Neural progenitor cell (in vitro differentiated cells): Measurements from ENCODE around the gene DOCK11. TPM values are rescaled to one million over a fixed set of nuclear protein-coding genes. Genes with fewer than 3 reads are reported as not detected.

ENCODE experiments used
- DNase-seq: peaks from one replicate; pipeline ENCODE4 v3.0.0-alpha.2; 2016; ENCODE audit warnings: low spot score
- H2AFZ ChIP-seq: fragments of 200-600 bp; sonication (generic); replicated peaks from 2 replicates; pipeline ENCODE4 v1.6.1; 2016; ENCODE audit warnings: antibody characterized with exemption
- H3F3A ChIP-seq: fragments of 200-600 bp; sonication (generic); 2 replicates; pipeline ENCODE4 v1.6.1; 2016; ENCODE audit warnings: antibody characterized with exemption, low read depth
- H3K27ac ChIP-seq: fragments of 200-600 bp; sonication (generic); 2 replicates; pipeline ENCODE4 v1.5.1; 2016; ENCODE audit warnings: mild to moderate bottlenecking
- H3K27me3 ChIP-seq: fragments of 200-600 bp; sonication (generic); 2 replicates; pipeline ENCODE4 v1.6.1; 2016; ENCODE audit warnings: mild to moderate bottlenecking, moderate library complexity
- H3K36me3 ChIP-seq: fragments of 200-600 bp; sonication (generic); 2 replicates; pipeline ENCODE4 v1.5.1; 2016
- H3K4me1 ChIP-seq: fragments of 200-600 bp; sonication (generic); 2 replicates; pipeline ENCODE4 v1.6.1; 2016; ENCODE audit warnings: mixed run types
- H3K4me2 ChIP-seq: fragments of 200-600 bp; sonication (generic); 2 replicates; pipeline ENCODE4 v1.6.1; 2016
- H3K4me3 ChIP-seq: fragments of 200-600 bp; sonication (generic); 2 replicates; pipeline ENCODE4 v1.5.1; 2016
- H3K79me2 ChIP-seq: fragments of 200-600 bp; sonication (generic); 2 replicates; pipeline ENCODE4 v1.6.1; 2016; ENCODE audit warnings: low read depth
- H3K9ac ChIP-seq: fragments of 200-600 bp; sonication (generic); 2 replicates; pipeline ENCODE4 v1.6.1; 2016
- H3K9me3 ChIP-seq: fragments of 200-600 bp; sonication (generic); 2 replicates; pipeline ENCODE4 v1.5.1; 2016; ENCODE audit warnings: low read depth
- H4K20me1 ChIP-seq: fragments of 200-600 bp; sonication (generic); 2 replicates; pipeline ENCODE4 v1.6.1; 2016; ENCODE audit warnings: low read depth
- H3K27ac Mint-ChIP-seq: 3 replicates; pipeline ENCODE4 v1.8.0; 2021; ENCODE audit warnings: mixed read lengths
- H3K27me3 Mint-ChIP-seq: 2 replicates; pipeline ENCODE4 v1.8.0; 2022; ENCODE audit warnings: low read depth, mild to moderate bottlenecking, inconsistent platforms, moderate library complexity, mixed read lengths; ENCODE audit not compliant: insufficient read depth
- H3K36me3 Mint-ChIP-seq: 3 replicates; pipeline ENCODE4 v1.8.0; 2021; ENCODE audit warnings: mixed read lengths
- H3K4me1 Mint-ChIP-seq: 3 replicates; pipeline ENCODE4 v1.8.0; 2021; ENCODE audit warnings: mixed read lengths
- H3K4me3 Mint-ChIP-seq: 3 replicates; pipeline ENCODE4 v1.8.0; 2021; ENCODE audit warnings: mild to moderate bottlenecking, moderate library complexity, mixed read lengths
- H3K9me3 Mint-ChIP-seq: 3 replicates; pipeline ENCODE4 v1.8.0; 2020; ENCODE audit warnings: mixed read lengths
- CTCF ChIP-seq: fragments of 200-600 bp; sonication (generic); IDR thresholded peaks from 2 replicates; pipeline ENCODE4 v1.5.1; 2017; ENCODE audit warnings: antibody characterized with exemption, mild to moderate bottlenecking
- EZH2 ChIP-seq: fragments of 200-600 bp; sonication (generic); IDR thresholded peaks from 2 replicates; pipeline ENCODE4 v1.6.1; 2017; ENCODE audit warnings: antibody characterized with exemption, mild to moderate bottlenecking, moderate library complexity
- EZH2phosphoT487 ChIP-seq: fragments of 200-600 bp; sonication (generic); IDR thresholded peaks from 2 replicates; pipeline ENCODE4 v1.6.1; 2017; ENCODE audit warnings: antibody characterized with exemption
- total RNA-seq: library from RNA; depleted of rRNA; stranded (reverse); fragments of >200 nt; gene quantifications from 2 replicates; pipeline ENCODE4 v1.2.3, GENCODE V29; 2015; ENCODE audit warnings: low replicate concordance

Gene DOCK11
- total RNA-seq, 1 donor from 2014 or later = 20.9 TPM

- Histone ChIP-seq H3K36me3 (no peaks in the 10 kb centered on the region), H3K27ac (no peak overlapping the region), H3K4me2 (no peak overlapping the region), H3K9me3 (peaks cover 3% of the 10 kb centered on the region), H2AFZ (no peak overlapping the region), H3K4me3 (no peak overlapping the region), H3K79me2 (no peaks in the 10 kb centered on the region), H3K9ac (no peak overlapping the region), H4K20me1 (no peaks in the 10 kb centered on the region), H3K27me3 (no peaks in the 10 kb centered on the region), H3F3A (no peaks in the 10 kb centered on the region), H3K4me1 (no peaks in the 10 kb centered on the region)
- H3K9me3 Mint-ChIP-seq = peaks cover 2% of the 10 kb centered on the region
- H3K4me1 Mint-ChIP-seq = peaks cover 2% of the 10 kb centered on the region
- no peak for TF ChIP-seq CTCF
- no peak for TF ChIP-seq EZH2
- no peak for TF ChIP-seq EZH2phosphoT487
- no peak overlapping the region for H3K27ac Mint-ChIP-seq
- DNase-seq = no peak
- H3K4me3 Mint-ChIP-seq = no peak overlapping the region
- no peaks in the 10 kb centered on the region for H3K27me3 Mint-ChIP-seq
- H3K36me3 Mint-ChIP-seq = no peaks in the 10 kb centered on the region
Observed at GRCh38 chrX:118718737-118719136, 223.1 kb downstream of the DOCK11 start.

GRCh38 chrX:118720058-118720707, 224.6 kb downstream of the DOCK11 start:
- no peak overlapping the region for H3K27ac Mint-ChIP-seq
- Histone ChIP-seq H3K27ac (no peak overlapping the region), H3K4me3 (no peak overlapping the region), H3K9me3 (peaks cover 2% of the 10 kb centered on the region), H3F3A (no peaks in the 10 kb centered on the region), H4K20me1 (no peaks in the 10 kb centered on the region), H3K9ac (no peak overlapping the region), H3K4me1 (no peaks in the 10 kb centered on the region), H3K4me2 (no peak overlapping the region), H3K36me3 (no peaks in the 10 kb centered on the region), H3K79me2 (no peaks in the 10 kb centered on the region), H2AFZ (no peak overlapping the region), H3K27me3 (no peaks in the 10 kb centered on the region)
- H3K4me1 Mint-ChIP-seq = peaks cover 11% of the 10 kb centered on the region
- no peak overlapping the region for H3K4me3 Mint-ChIP-seq
- no peak for TF ChIP-seq CTCF
- no peak for TF ChIP-seq EZH2
- TF ChIP-seq EZH2phosphoT487 = no peak
- no peaks in the 10 kb centered on the region for H3K36me3 Mint-ChIP-seq
- peaks cover under 1% of the 10 kb centered on the region for H3K9me3 Mint-ChIP-seq
- peaks cover under 1% of the 10 kb centered on the region for H3K27me3 Mint-ChIP-seq
- no peak for DNase-seq

- Mint-ChIP-seq H3K4me1 (peaks cover 17% of the 10 kb centered on the region), H3K27me3 (peaks cover 8% of the 10 kb centered on the region), H3K27ac (no peak overlapping the region), H3K9me3 (no peaks in the 10 kb centered on the region), H3K4me3 (no peak overlapping the region), H3K36me3 (no peaks in the 10 kb centered on the region)
- H3K4me3 ChIP-seq = no peak overlapping the region
- DNase-seq = no peak
- H3F3A ChIP-seq = no peaks in the 10 kb centered on the region
- TF ChIP-seq EZH2 (no peak), EZH2phosphoT487 (no peak), CTCF (no peak)
- no peaks in the 10 kb centered on the region for H4K20me1 ChIP-seq
- H3K9me3 ChIP-seq = no peaks in the 10 kb centered on the region
- H3K79me2 ChIP-seq = no peaks in the 10 kb centered on the region
- peaks cover 22% of the 10 kb centered on the region for H3K27me3 ChIP-seq
- H3K4me2 ChIP-seq = no peak overlapping the region
- no peak overlapping the region for H3K9ac ChIP-seq
- H2AFZ ChIP-seq = no peak overlapping the region
- H3K4me1 ChIP-seq = no peaks in the 10 kb centered on the region
- H3K27ac ChIP-seq = no peak overlapping the region
- no peaks in the 10 kb centered on the region for H3K36me3 ChIP-seq
Observed at GRCh38 chrX:118723376-118723775, 227.8 kb downstream of the DOCK11 start.
